ENCODE results near the gene PLXNA4.

Gene PLXNA4

GRCh38 chr7:132494474-132494873, 81.8 kb downstream of the PLXNA4 start:
- no peak for DNase-seq (ENCODE audit: extremely low read depth, low read depth)
- TF ChIP-seq, protein P1, sequence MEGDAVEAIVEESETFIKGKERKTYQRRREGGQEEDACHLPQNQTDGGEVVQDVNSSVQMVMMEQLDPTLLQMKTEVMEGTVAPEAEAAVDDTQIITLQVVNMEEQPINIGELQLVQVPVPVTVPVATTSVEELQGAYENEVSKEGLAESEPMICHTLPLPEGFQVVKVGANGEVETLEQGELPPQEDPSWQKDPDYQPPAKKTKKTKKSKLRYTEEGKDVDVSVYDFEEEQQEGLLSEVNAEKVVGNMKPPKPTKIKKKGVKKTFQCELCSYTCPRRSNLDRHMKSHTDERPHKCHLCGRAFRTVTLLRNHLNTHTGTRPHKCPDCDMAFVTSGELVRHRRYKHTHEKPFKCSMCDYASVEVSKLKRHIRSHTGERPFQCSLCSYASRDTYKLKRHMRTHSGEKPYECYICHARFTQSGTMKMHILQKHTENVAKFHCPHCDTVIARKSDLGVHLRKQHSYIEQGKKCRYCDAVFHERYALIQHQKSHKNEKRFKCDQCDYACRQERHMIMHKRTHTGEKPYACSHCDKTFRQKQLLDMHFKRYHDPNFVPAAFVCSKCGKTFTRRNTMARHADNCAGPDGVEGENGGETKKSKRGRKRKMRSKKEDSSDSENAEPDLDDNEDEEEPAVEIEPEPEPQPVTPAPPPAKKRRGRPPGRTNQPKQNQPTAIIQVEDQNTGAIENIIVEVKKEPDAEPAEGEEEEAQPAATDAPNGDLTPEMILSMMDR (IDR thresholded peaks at IDR 0.05; ENCODE audit: low read depth, low read length), result no peak

GRCh38 chr7:132492823-132493445, 83.3 kb downstream of the PLXNA4 start:
- TF ChIP-seq, protein P1 (IDR thresholded peaks at IDR 0.05; ENCODE audit: low read depth, low read length), result no peak
- no peak for DNase-seq (ENCODE audit: extremely low read depth, low read depth)

DNA sequence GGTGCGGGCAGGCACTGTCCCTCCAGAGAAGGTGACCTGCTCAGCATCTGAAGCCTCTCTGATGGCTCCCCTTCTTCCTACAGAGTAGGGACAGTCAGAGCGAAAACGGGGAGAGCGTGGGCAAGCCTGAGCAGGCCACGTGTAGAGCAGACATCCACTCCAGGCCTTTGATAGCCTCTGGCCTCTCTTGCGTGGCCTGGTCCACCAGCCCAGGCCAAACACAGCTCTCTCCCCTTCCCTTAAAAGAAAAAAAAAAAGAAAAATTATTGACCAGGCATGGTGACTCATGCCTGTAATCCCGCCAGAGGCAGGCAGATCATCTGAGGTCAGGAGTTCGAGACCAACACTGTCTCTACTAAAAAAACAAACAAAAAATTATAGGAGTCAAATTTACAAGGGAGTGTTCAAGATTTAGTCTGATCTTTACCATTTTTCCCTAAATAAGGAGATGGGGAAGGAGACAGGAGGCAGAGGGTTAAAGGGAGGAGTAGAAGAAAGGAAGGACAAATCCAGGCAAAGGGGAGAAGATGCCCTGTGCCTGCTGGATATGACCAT, 84.8 kb downstream of the PLXNA4 start:
- DNase-seq (ENCODE audit: extremely low read depth, low read depth), result no peak
- TF ChIP-seq, protein P1 (IDR thresholded peaks at IDR 0.05; ENCODE audit: low read depth, low read length), result no peak

GRCh38 chr7:132490474-132490873, 85.8 kb downstream of the PLXNA4 start:
- TF ChIP-seq, protein P1 (IDR thresholded peaks at IDR 0.05; ENCODE audit: low read depth, low read length), result no peak
- no peak for DNase-seq (ENCODE audit: extremely low read depth, low read depth)

DNA sequence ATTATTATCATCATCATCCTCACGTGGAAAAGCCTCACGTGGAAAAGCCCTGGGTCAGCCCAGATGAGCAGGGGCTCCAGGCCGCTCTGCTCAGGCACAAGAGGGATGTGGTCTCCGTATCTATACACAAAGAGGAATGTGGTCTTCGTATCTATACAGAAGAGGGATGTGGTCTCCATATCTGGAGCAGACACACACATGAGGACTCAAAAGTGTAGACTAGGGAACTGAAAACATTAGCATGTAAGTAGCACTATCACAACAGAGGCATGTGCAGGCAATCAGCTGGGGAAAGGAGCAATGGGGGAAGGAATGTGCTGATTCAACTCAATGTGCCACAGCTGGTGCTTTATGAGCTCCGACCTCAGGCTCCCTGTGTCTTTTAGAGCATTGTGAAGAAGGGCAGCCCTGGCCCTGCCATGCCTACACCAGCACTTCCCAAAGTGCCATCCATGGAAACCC, 86.5 kb downstream of the PLXNA4 start:
- no peak for DNase-seq (ENCODE audit: extremely low read depth, low read depth)
- TF ChIP-seq, protein P1 (IDR thresholded peaks at IDR 0.05; ENCODE audit: low read depth, low read length), result no peak

DNA sequence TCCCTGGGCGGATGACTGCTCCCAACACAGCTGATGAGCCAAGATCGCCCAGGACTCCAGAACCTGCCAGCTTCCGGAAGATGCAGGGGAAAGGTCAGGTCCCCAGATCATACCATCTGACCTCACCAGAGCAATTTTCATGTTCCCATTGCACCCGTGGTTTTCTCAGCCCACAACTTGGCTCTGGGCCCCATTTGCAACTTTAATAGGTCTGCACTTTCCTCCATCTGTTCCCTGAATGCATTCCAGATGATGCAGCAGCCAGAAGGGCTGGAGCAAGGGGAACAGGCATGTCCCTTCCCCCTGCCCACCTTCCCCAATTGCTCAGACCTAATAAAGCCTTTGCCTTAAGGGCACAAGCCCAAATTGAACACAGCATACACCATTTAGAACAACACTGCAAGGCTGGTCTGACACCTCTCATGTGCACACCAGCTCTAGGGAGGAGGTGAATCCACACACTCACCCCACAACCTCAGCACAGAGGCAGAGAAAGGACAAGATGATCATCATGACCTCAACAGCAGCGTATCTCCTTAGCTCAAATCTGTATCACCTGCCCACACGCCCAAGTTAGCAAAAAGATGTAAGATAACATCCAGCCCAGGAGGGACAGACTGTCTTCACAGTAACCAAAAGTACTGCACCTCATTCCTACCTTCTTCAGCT, 87.5 kb downstream of the PLXNA4 start:
- TF ChIP-seq, protein P1 (IDR thresholded peaks at IDR 0.05; ENCODE audit: low read depth, low read length), result no peak
- DNase-seq (ENCODE audit: extremely low read depth, low read depth), result no peak

DNA sequence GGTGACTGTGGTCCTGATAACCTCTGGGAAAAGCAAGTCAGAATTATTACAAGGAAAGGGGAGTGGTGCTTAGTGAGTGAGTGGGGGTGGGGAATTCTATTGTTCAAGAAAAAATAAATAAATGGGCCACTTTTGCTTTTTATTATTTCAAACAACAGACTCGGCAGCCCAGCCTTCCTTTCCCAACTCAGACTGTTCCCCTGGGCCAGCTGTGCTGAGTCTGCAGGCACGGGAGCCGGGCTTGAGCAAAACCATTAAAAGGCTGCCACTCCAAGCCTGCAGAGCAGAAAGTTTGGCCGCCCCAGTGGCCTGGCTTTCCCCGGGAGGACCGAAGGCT, 90.0 kb downstream of the PLXNA4 start:
- TF ChIP-seq, protein P1 (IDR thresholded peaks at IDR 0.05; ENCODE audit: low read depth, low read length), result no peak
- DNase-seq (ENCODE audit: extremely low read depth, low read depth), result no peak
